ENCODE measurements around the gene INPP5A. TPM values are rescaled to one million over a fixed set of nuclear protein-coding genes. Genes with fewer than 3 reads are reported as not detected.

INPP5A gene
- total and polyA plus RNA-seq, 9 of the 15 experiments (the other 6 are each of a cell fraction or from before 2014, with no cell fraction given): 0.66 to 11.6 (median 7.7) TPM

- TF ChIP-seq RBBP5 (IDR thresholded peaks at IDR 0.05; ENCODE audit: borderline replicate concordance, insufficient read depth, low read length, poor library complexity, severe bottlenecking) (no peak), PHF8 (IDR thresholded peaks at IDR 0.05; ENCODE audit: borderline replicate concordance, low read length) (no peak), ZBTB43 (CRISPR knock-in tag; IDR thresholded peaks at IDR 0.05) (no peak), CHD2 (IDR thresholded peaks at IDR 0.05; ENCODE audit: low read depth, low read length) (no peak), CBX8 (IDR thresholded peaks at IDR 0.05; ENCODE audit: borderline replicate concordance, extremely low read depth, low read depth, low read length, poor library complexity, severe bottlenecking) (no peak), ZBTB49 (CRISPR knock-in tag; IDR thresholded peaks at IDR 0.05; ENCODE audit: borderline replicate concordance) (no peak), RNF219 (CRISPR knock-in tag; IDR thresholded peaks at IDR 0.05) (no peak), GABPB1 (CRISPR knock-in tag; IDR thresholded peaks at IDR 0.05) (no peak)
Observed at GRCh38 chr10:132510174-132510611, 27.4 kb upstream of the INPP5A start (continued).

All from K562 (cell line).